ENCODE results near the gene CYTH1. TPM values are rescaled to one million over a fixed set of nuclear protein-coding genes. Genes with fewer than 3 reads are reported as not detected.
A peak's percentile ranks its signal among the peaks of the same experiment; 100 is the strongest.

The CYTH1 gene
- total and polyA plus RNA-seq, 10 of the 15 experiments (the other 5 are each of a cell fraction or from before 2014, with no cell fraction given) = 6.6 to 188 (median 145) TPM

- TF ChIP-seq KDM1A (IDR thresholded peaks at IDR 0.05; ENCODE audit: borderline replicate concordance) = no peak
- no peak for TF ChIP-seq CHD2 (IDR thresholded peaks at IDR 0.05; ENCODE audit: borderline replicate concordance, low read depth, low read length)
- TF ChIP-seq SREBF2 (IDR thresholded peaks at IDR 0.05; ENCODE audit: low read length) = no peak
- TF ChIP-seq NR2F1 (conservative IDR thresholded peaks at IDR 0.05) = peak; percentile 60; the same call in 1 of the 2 replicates
- peak; percentile 87 for TF ChIP-seq TCF12 (IDR thresholded peaks at IDR 0.05; ENCODE audit: low read depth, low read length)
- no peak for TF ChIP-seq ZBTB40 (IDR thresholded peaks at IDR 0.05; ENCODE audit: borderline replicate concordance)
- TF ChIP-seq NBN (IDR thresholded peaks at IDR 0.05) = no peak
- no peak for TF ChIP-seq ZNF274 (IDR thresholded peaks at IDR 0.05; ENCODE audit: insufficient read depth, insufficient read length)
- TF ChIP-seq CHD1 (IDR thresholded peaks at IDR 0.05; ENCODE audit: low read depth, low read length) = no peak
- TF ChIP-seq PAX5 (IDR thresholded peaks at IDR 0.05; ENCODE audit: borderline replicate concordance, low read depth, low read length) = peak; percentile 98
- TF ChIP-seq TCF3 (IDR thresholded peaks at IDR 0.05; ENCODE audit: borderline replicate concordance, insufficient read depth, low read depth, low read length) = peak; percentile 46; the same call in 1 of the 2 replicates
- TF ChIP-seq ESRRA (IDR thresholded peaks at IDR 0.05; ENCODE audit: low read length) = no peak
- TF ChIP-seq, protein P1, sequence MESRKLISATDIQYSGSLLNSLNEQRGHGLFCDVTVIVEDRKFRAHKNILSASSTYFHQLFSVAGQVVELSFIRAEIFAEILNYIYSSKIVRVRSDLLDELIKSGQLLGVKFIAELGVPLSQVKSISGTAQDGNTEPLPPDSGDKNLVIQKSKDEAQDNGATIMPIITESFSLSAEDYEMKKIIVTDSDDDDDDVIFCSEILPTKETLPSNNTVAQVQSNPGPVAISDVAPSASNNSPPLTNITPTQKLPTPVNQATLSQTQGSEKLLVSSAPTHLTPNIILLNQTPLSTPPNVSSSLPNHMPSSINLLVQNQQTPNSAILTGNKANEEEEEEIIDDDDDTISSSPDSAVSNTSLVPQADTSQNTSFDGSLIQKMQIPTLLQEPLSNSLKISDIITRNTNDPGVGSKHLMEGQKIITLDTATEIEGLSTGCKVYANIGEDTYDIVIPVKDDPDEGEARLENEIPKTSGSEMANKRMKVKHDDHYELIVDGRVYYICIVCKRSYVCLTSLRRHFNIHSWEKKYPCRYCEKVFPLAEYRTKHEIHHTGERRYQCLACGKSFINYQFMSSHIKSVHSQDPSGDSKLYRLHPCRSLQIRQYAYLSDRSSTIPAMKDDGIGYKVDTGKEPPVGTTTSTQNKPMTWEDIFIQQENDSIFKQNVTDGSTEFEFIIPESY (IDR thresholded peaks at IDR 0.05) = no peak
- no peak for TF ChIP-seq MYB (IDR thresholded peaks at IDR 0.05; ENCODE audit: borderline replicate concordance, low read depth, low read length)
- TF ChIP-seq ETV6 (conservative IDR thresholded peaks at IDR 0.05 in 1 of 2, IDR thresholded peaks at IDR 0.05 in 1 of 2; ENCODE audit: borderline replicate concordance in 1 of 2, low read depth in 1 of 2) = 0 out of 4 replicates have a peak, but pooled peaks of 1 of the 2 experiments have one; percentile 11
- TF ChIP-seq TAF1 (IDR thresholded peaks at IDR 0.05; ENCODE audit: borderline replicate concordance, low read depth, low read length) = peak; percentile 90
- TF ChIP-seq PAX8 (IDR thresholded peaks at IDR 0.05) = no peak
- TF ChIP-seq CTCF (IDR thresholded peaks at IDR 0.05 in 2 of 3, conservative IDR thresholded peaks at IDR 0.05 in 1 of 3; ENCODE audit: control insufficient read depth in 2 of 3, extremely low read depth in 1 of 3, insufficient read depth in 1 of 3, low read depth in 3 of 3, low read length in 3 of 3) = no peak
- TF ChIP-seq, protein P2, sequence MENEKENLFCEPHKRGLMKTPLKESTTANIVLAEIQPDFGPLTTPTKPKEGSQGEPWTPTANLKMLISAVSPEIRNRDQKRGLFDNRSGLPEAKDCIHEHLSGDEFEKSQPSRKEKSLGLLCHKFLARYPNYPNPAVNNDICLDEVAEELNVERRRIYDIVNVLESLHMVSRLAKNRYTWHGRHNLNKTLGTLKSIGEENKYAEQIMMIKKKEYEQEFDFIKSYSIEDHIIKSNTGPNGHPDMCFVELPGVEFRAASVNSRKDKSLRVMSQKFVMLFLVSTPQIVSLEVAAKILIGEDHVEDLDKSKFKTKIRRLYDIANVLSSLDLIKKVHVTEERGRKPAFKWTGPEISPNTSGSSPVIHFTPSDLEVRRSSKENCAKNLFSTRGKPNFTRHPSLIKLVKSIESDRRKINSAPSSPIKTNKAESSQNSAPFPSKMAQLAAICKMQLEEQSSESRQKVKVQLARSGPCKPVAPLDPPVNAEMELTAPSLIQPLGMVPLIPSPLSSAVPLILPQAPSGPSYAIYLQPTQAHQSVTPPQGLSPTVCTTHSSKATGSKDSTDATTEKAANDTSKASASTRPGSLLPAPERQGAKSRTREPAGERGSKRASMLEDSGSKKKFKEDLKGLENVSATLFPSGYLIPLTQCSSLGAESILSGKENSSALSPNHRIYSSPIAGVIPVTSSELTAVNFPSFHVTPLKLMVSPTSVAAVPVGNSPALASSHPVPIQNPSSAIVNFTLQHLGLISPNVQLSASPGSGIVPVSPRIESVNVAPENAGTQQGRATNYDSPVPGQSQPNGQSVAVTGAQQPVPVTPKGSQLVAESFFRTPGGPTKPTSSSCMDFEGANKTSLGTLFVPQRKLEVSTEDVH (IDR thresholded peaks at IDR 0.05; ENCODE audit: low read depth, partially characterized antibody) = no peak
- TF ChIP-seq SRF (IDR thresholded peaks at IDR 0.05; ENCODE audit: low read depth in 2 of 2, low read length in 2 of 2) = no peak
Observed at GRCh38 chr17:78709119-78709681, 72.9 kb downstream of the CYTH1 start (continued).

Data from GM12878 (cell line).